ENCODE measurements around the gene ASAH2.
A peak's percentile ranks its signal among the peaks of the same experiment; 100 is the strongest.
"Not testable (repeated sequence)": the region's sequence is repeated elsewhere in the genome, so short reads cannot be mapped to it uniquely, and the experiment has no call there.

Gene ASAH2

GRCh38 chr10:50281967-50282522, 30.7 kb upstream of the ASAH2 start:
- TF ChIP-seq SPI1 (IDR thresholded peaks at IDR 0.05; ENCODE audit: low read depth, low read length): no peak
- no peak for TF ChIP-seq PAX5 (IDR thresholded peaks at IDR 0.05; ENCODE audit: insufficient read depth, low read length, severe bottlenecking)
- TF ChIP-seq TAF1 (IDR thresholded peaks at IDR 0.05; ENCODE audit: low read depth, low read length): no peak
- TF ChIP-seq POU2F2 (IDR thresholded peaks at IDR 0.05; ENCODE audit: low read depth, low read length): no peak
- TF ChIP-seq POLR2AphosphoS5 (IDR thresholded peaks at IDR 0.05; ENCODE audit: low read depth, low read length): no peak
- TF ChIP-seq POLR2A (IDR thresholded peaks at IDR 0.05; ENCODE audit: low read depth, low read length): no peak
- DNase-seq (ENCODE audit: insufficient read length, low spot score) (no peak), FAIRE-seq (no peak)

- peak; percentile 23 for FAIRE-seq
- TF ChIP-seq PAX5 (IDR thresholded peaks at IDR 0.05; ENCODE audit: insufficient read depth, low read length, severe bottlenecking) (no peak), TAF1 (IDR thresholded peaks at IDR 0.05; ENCODE audit: low read depth, low read length) (no peak), POLR2A (IDR thresholded peaks at IDR 0.05; ENCODE audit: low read depth, low read length) (no peak), POLR2AphosphoS5 (IDR thresholded peaks at IDR 0.05; ENCODE audit: low read depth, low read length) (no peak), SPI1 (IDR thresholded peaks at IDR 0.05; ENCODE audit: low read depth, low read length) (no peak), POU2F2 (IDR thresholded peaks at IDR 0.05; ENCODE audit: low read depth, low read length) (no peak)
- no peak for DNase-seq (ENCODE audit: insufficient read length, low spot score)
These were observed 30.1 kb upstream of the ASAH2 start for GRCh38 chr10:50281210-50281966.

GRCh38 chr10:50280049-50280841, 28.9 kb upstream of the ASAH2 start:
- no peak for FAIRE-seq
- no peak for DNase-seq (ENCODE audit: insufficient read length, low spot score)
- no peak for TF ChIP-seq POU2F2 (IDR thresholded peaks at IDR 0.05; ENCODE audit: low read depth, low read length)
- no peak for TF ChIP-seq POLR2A (IDR thresholded peaks at IDR 0.05; ENCODE audit: low read depth, low read length)
- no peak for TF ChIP-seq POLR2AphosphoS5 (IDR thresholded peaks at IDR 0.05; ENCODE audit: low read depth, low read length)
- no peak for TF ChIP-seq SPI1 (IDR thresholded peaks at IDR 0.05; ENCODE audit: low read depth, low read length)
- TF ChIP-seq PAX5 (IDR thresholded peaks at IDR 0.05; ENCODE audit: insufficient read depth, low read length, severe bottlenecking): no peak
- no peak for TF ChIP-seq TAF1 (IDR thresholded peaks at IDR 0.05; ENCODE audit: low read depth, low read length)

GRCh38 chr10:50279489-50279888, 28.2 kb upstream of the ASAH2 start:
- no peak for DNase-seq (ENCODE audit: insufficient read length, low spot score)
- TF ChIP-seq POLR2A (IDR thresholded peaks at IDR 0.05; ENCODE audit: low read depth, low read length) (no peak), TAF1 (IDR thresholded peaks at IDR 0.05; ENCODE audit: low read depth, low read length) (no peak), POLR2AphosphoS5 (IDR thresholded peaks at IDR 0.05; ENCODE audit: low read depth, low read length) (no peak), POU2F2 (IDR thresholded peaks at IDR 0.05; ENCODE audit: low read depth, low read length) (no peak)
- no peak for FAIRE-seq

GRCh38 chr10:50275650-50276235, 24.4 kb upstream of the ASAH2 start:
- peak; percentile 81 for FAIRE-seq
- TF ChIP-seq PAX5 (IDR thresholded peaks at IDR 0.05; ENCODE audit: insufficient read depth, low read length, severe bottlenecking): no peak
- no peak for TF ChIP-seq POU2F2 (IDR thresholded peaks at IDR 0.05; ENCODE audit: low read depth, low read length)
- no peak for TF ChIP-seq POLR2AphosphoS5 (IDR thresholded peaks at IDR 0.05; ENCODE audit: low read depth, low read length)
- TF ChIP-seq POLR2A (IDR thresholded peaks at IDR 0.05; ENCODE audit: low read depth, low read length): no peak
- no peak for TF ChIP-seq SPI1 (IDR thresholded peaks at IDR 0.05; ENCODE audit: low read depth, low read length)
- no peak for TF ChIP-seq TAF1 (IDR thresholded peaks at IDR 0.05; ENCODE audit: low read depth, low read length)

GRCh38 chr10:50272531-50272930, 21.2 kb upstream of the ASAH2 start:
- DNase-seq (ENCODE audit: insufficient read length, low spot score): no peak
- TF ChIP-seq PAX5 (IDR thresholded peaks at IDR 0.05; ENCODE audit: insufficient read depth, low read length, severe bottlenecking): no peak
- no peak for FAIRE-seq

More at GRCh38 chr10:50275650-50276235, 24.4 kb upstream of the ASAH2 start:
- peak; percentile 11 for DNase-seq (ENCODE audit: insufficient read length, low spot score)

- DNase-seq (ENCODE audit: insufficient read length, low spot score) (no peak), FAIRE-seq (no peak)
- TF ChIP-seq POLR2AphosphoS5 (IDR thresholded peaks at IDR 0.05; ENCODE audit: low read depth, low read length) (no peak), POU2F2 (IDR thresholded peaks at IDR 0.05; ENCODE audit: low read depth, low read length) (no peak), PAX5 (IDR thresholded peaks at IDR 0.05; ENCODE audit: insufficient read depth, low read length, severe bottlenecking) (no peak), SPI1 (IDR thresholded peaks at IDR 0.05; ENCODE audit: low read depth, low read length) (no peak), POLR2A (IDR thresholded peaks at IDR 0.05; ENCODE audit: low read depth, low read length) (no peak), TAF1 (IDR thresholded peaks at IDR 0.05; ENCODE audit: low read depth, low read length) (no peak)
These were observed 20.4 kb upstream of the ASAH2 start for GRCh38 chr10:50271564-50272250.

GRCh38 chr10:50267877-50268276, 16.6 kb upstream of the ASAH2 start:
- FAIRE-seq: not testable (repeated sequence)

GRCh38 chr10:50262625-50263024, 11.3 kb upstream of the ASAH2 start:
- FAIRE-seq; DNase-seq (ENCODE audit: insufficient read length, low spot score): not testable (repeated sequence)

More at GRCh38 chr10:50267877-50268276, 16.6 kb upstream of the ASAH2 start:
- DNase-seq (ENCODE audit: insufficient read length, low spot score): not testable (repeated sequence)
